C4-2B (cell line): ENCODE data around the gene RIN3.

ENCODE experiments used
- ZFX ChIP-seq: fragments of 450-650 bp; IDR thresholded peaks from 2 replicates; pipeline ENCODE4 v1.6.1; 2017
- TF ChIP-seq, protein P1 (sequence below): fragments of 450-650 bp; conservative IDR thresholded peaks from 2 replicates; pipeline ENCODE4 v1.5.1; 2017; ENCODE audit warnings: mild to moderate bottlenecking

DNA sequence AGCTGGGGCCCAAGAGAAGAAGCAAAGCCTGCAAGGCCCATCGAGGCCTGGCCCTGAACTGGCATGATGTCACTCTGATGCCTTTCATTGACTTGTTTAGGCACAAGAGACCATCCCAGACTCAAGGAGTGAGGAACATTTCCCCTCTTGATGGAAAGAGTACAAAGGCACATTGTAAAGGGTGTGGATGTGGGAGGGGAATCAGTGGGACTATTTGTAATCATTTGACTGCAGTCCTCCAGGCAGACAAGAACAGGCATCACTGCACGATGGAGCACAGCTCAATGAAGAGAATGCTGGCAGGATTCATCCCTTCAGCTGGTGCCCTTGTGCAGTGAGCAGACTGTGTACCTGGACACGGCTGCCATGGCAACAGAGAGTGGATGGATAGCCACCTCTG is 147.0 kb downstream of the RIN3 start:
- TF ChIP-seq, protein P1, sequence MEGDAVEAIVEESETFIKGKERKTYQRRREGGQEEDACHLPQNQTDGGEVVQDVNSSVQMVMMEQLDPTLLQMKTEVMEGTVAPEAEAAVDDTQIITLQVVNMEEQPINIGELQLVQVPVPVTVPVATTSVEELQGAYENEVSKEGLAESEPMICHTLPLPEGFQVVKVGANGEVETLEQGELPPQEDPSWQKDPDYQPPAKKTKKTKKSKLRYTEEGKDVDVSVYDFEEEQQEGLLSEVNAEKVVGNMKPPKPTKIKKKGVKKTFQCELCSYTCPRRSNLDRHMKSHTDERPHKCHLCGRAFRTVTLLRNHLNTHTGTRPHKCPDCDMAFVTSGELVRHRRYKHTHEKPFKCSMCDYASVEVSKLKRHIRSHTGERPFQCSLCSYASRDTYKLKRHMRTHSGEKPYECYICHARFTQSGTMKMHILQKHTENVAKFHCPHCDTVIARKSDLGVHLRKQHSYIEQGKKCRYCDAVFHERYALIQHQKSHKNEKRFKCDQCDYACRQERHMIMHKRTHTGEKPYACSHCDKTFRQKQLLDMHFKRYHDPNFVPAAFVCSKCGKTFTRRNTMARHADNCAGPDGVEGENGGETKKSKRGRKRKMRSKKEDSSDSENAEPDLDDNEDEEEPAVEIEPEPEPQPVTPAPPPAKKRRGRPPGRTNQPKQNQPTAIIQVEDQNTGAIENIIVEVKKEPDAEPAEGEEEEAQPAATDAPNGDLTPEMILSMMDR = no peak
- no peak for TF ChIP-seq ZFX
